GM20431 (cell line): Measurements from ENCODE around the gene TDRKH.

ENCODE experiments used
- in situ Hi-C: fragments of 300-500 bp; cut with MseI, MboI; formaldehyde crosslinking; loops from one replicate; pipeline ENCODE4 v1.15.0; 2020; ENCODE audit warnings: low sequenced_read_pairs; ENCODE audit not compliant: unreplicated experiment

TDRKH gene

DNA sequence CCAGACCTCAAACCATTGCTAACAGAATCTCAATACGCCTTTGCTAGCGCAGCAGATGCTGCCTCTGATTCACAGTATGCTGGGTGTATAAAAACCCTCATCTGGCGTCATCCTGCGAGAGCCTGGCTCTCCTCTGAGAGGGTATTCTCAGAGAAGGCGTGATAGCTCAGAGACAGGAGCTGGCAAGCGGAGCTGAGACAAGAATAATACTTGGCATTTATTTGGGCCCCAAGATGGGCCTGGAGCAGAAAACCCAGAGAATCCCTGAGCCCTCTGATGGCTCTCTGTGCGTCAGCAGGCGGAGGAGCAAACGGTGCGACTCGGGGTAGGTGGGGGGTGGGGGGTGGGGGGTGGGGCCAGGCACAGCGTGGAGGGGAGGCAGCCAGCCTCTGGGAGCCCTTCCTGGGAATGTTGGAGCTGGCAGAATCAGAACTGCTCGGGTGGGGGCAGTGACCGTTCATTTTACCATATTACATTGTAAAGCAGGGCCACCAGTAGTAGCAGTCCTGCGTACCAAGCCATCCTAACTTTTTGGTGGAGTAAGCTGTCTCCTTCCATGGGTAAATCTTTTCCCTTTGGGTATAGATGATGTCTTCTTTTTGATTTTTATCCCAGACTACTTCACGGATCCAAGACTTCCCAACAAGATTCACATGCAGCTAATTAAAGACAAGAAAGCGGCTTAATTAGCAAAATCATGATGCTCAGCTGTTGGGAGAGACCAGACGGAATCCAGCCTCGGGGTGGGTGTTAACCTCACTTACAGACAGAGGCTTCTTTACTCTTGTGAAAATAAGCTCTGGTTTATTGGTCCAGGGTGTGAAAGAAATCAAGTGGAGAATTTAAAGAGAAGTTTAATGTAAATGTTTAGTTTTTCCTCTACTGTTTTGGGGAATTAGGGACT, 61.9 kb downstream of the TDRKH start:
- in situ Hi-C loops: loop anchor here (25.0 kb wide), 1 partner anchor 291 kb away; no protein-coding TSS in a partner anchor

DNA sequence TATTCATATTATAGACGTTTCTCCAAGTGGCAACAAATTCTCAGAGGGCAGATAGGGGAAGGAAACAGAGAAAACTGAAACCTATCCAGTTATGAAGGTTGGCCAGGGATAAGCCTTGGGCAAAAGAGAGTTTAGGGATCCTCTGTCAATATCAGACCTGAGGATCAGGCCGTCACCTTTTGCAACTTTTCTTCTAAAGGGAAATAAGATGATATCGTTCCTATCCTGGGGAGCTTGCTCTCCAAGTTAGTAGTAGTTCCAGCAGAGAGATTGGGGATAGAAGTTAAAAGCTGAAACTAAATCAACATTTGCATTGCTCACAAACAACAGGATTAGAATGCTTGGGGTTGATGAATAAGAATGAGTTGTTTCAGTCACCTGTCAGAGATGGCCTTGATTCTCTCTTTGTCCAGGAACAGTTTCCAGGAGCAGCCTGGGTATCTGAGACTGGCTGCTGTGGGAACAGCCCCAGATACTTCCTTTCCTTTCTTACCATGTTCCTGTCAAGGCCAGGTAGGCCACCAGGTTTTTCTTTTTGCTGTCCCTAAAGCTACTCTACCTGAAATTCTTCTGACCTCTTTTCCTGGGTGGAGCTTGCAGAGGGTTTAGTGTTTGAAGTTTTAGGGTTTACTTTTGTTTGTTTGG, 66.5 kb downstream of the TDRKH start:
- in situ Hi-C loops: no loop called here
